Gastroesophageal sphincter (tissue), 4 donors: ENCODE measurements around the gene SYNM. TPM values are rescaled to one million over a fixed set of nuclear protein-coding genes. Genes with fewer than 3 reads are reported as not detected.
"Not testable (repeated sequence)": the region's sequence is repeated elsewhere in the genome, so short reads cannot be mapped to it uniquely, and the experiment has no call there.

Experiments used
- ATAC-seq: fragments of 150-250 bp; one replicate; pipeline ENCODE4 v1.9.1; 2016; ENCODE audit warnings: mild to moderate bottlenecking, moderate library complexity
- H3K27ac ChIP-seq, 4 donors: fragments of 200-600 bp; sonication (generic) in 3 of 4; 1 replicate in 3 of 4; 2 replicates in 1 of 4; pipeline ENCODE4 v1.5.1; 2016 to 2019
- H3K27me3 ChIP-seq: fragments of 200-600 bp; sonication (generic); one replicate; pipeline ENCODE4 v1.5.1; 2019
- H3K36me3 ChIP-seq, 2 donors: fragments of 200-600 bp; sonication (generic); one replicate each; pipeline ENCODE4 v1.5.1; 2019; ENCODE audit warnings: control low read depth in 1 of 2
- H3K4me1 ChIP-seq, 3 donors: fragments of 200-600 bp; sonication (generic); 1 replicate in 2 of 3; 2 replicates in 1 of 3; pipeline ENCODE4 v1.5.1; 2016 to 2019; ENCODE audit warnings: control low read depth in 2 of 3
- H3K4me3 ChIP-seq, 2 donors: fragments of 200-600 bp; sonication (generic); one replicate each; pipeline ENCODE4 v1.5.1; 2019; ENCODE audit warnings: mild to moderate bottlenecking in 1 of 2, moderate library complexity in 1 of 2
- H3K9me3 ChIP-seq, 3 donors: fragments of 200-600 bp; sonication (generic); one replicate each; pipeline ENCODE4 v1.5.1; 2017 to 2019; ENCODE audit warnings: control low read depth in 2 of 3
- EP300 ChIP-seq: sonication (generic); formaldehyde crosslinking; IDR thresholded peaks from one replicate; pipeline ENCODE4 v1.6.1; 2017; ENCODE audit warnings: antibody characterized with exemption, mild to moderate bottlenecking
- POLR2A ChIP-seq, 2 donors: fragments of 450-650 bp; IDR thresholded peaks; one replicate each; pipeline ENCODE4 v1.6.1; 2017; ENCODE audit warnings: antibody characterized with exemption in 2 of 2, mild to moderate bottlenecking in 2 of 2, moderate library complexity in 1 of 2
- POLR2AphosphoS5 ChIP-seq: sonication (generic); formaldehyde crosslinking; IDR thresholded peaks from one replicate; pipeline ENCODE4 v1.6.1; 2017; ENCODE audit warnings: antibody characterized with exemption
- WGBS, 2 donors: methylation state at CpG; one replicate each; pipeline ENCODE4 v1.1.5; 2018; ENCODE audit warnings: low coverage in 1 of 2; 5-methylcytosine and 5-hydroxymethylcytosine counted together
- total RNA-seq, 4 donors: library from RNA; depleted of rRNA; stranded (reverse); fragments of >200 nt; gene quantifications; one replicate each; pipeline ENCODE4 v1.1.0, GENCODE V29; 2016
- TF ChIP-seq, protein P1 (sequence below), 4 experiments: fragments of 200-600 bp in 2 of 4; fragments of 450-650 bp in 2 of 4; sonication (generic) in 1 of 4; IDR thresholded peaks; one replicate each; pipeline ENCODE4 v1.5.1; 2017 to 2019; ENCODE audit warnings: antibody characterized with exemption in 4 of 4, mild to moderate bottlenecking in 2 of 4, moderate library complexity in 2 of 4

SYNM gene
- total RNA-seq, 4 donors from 2014 or later: 1,155 to 2,820 (median 1,765) TPM

GRCh38 chr15:99070208-99070607, 34.7 kb upstream of the SYNM start:
- ATAC-seq: no peak
- TF ChIP-seq EP300 (no peak), POLR2AphosphoS5 (no peak), POLR2A (IDR thresholded peaks at IDR 0.05) (no peak)
- TF ChIP-seq, protein P1, sequence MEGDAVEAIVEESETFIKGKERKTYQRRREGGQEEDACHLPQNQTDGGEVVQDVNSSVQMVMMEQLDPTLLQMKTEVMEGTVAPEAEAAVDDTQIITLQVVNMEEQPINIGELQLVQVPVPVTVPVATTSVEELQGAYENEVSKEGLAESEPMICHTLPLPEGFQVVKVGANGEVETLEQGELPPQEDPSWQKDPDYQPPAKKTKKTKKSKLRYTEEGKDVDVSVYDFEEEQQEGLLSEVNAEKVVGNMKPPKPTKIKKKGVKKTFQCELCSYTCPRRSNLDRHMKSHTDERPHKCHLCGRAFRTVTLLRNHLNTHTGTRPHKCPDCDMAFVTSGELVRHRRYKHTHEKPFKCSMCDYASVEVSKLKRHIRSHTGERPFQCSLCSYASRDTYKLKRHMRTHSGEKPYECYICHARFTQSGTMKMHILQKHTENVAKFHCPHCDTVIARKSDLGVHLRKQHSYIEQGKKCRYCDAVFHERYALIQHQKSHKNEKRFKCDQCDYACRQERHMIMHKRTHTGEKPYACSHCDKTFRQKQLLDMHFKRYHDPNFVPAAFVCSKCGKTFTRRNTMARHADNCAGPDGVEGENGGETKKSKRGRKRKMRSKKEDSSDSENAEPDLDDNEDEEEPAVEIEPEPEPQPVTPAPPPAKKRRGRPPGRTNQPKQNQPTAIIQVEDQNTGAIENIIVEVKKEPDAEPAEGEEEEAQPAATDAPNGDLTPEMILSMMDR (IDR thresholded peaks at IDR 0.05): no peak

DNA sequence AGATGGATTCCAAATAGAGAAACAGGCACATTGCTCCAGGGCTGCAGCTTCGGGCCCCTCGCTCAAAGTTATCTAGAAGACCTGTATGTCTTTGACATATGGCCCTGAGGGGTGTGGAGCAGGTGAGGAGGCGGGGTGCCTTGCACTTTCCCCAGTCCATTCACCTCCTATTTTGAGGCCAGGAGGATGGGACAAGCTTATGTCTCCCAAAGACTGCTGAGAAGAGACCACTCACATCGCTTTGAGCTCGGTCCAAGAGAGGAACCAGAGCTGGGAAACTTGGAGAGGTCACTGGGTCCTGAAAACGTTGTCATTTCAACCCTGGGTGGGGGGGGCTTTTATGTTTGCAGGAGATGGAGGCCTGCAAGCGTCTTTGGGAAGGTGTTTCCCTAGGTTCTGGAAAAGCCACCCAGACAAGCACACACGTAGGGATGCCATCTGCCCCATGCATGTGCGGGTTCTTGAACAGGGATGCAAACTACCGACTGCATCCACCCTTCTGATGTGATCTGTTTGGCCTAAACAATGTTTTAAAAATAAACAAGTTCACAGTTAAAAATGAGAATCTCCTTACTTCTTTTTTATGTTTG, 33.7 kb upstream of the SYNM start:
- Histone ChIP-seq H3K27me3 (no peaks in the 10 kb centered on the region), H3K9me3 (no peaks in the 10 kb centered on the region), H3K36me3 (no peaks in the 10 kb centered on the region), H3K27ac (no peak overlapping the region), H3K4me3 (no peak overlapping the region), H3K4me1 (peaks cover 0 to 3% (median 0%) of the 10 kb centered on the region in 3 donors)
- WGBS, 2 donors: 82 to 86% methylated on average over 1 to 6 of the region's 10 CpGs
- TF ChIP-seq, protein P1 (IDR thresholded peaks at IDR 0.05): no peak
- ATAC-seq: no peak

More at GRCh38 chr15:99070208-99070607, 34.7 kb upstream of the SYNM start:
- H3K36me3 ChIP-seq: no peaks in the 10 kb centered on the region
- H3K4me3 ChIP-seq: no peak overlapping the region
- no peaks in the 10 kb centered on the region for H3K9me3 ChIP-seq
- no peak overlapping the region for H3K27ac ChIP-seq
- H3K4me1 ChIP-seq: no peaks in the 10 kb centered on the region
- no peaks in the 10 kb centered on the region for H3K27me3 ChIP-seq
- WGBS, 2 donors: 57 to 75% methylated on average over 2 to 4 of the region's 5 CpGs

DNA sequence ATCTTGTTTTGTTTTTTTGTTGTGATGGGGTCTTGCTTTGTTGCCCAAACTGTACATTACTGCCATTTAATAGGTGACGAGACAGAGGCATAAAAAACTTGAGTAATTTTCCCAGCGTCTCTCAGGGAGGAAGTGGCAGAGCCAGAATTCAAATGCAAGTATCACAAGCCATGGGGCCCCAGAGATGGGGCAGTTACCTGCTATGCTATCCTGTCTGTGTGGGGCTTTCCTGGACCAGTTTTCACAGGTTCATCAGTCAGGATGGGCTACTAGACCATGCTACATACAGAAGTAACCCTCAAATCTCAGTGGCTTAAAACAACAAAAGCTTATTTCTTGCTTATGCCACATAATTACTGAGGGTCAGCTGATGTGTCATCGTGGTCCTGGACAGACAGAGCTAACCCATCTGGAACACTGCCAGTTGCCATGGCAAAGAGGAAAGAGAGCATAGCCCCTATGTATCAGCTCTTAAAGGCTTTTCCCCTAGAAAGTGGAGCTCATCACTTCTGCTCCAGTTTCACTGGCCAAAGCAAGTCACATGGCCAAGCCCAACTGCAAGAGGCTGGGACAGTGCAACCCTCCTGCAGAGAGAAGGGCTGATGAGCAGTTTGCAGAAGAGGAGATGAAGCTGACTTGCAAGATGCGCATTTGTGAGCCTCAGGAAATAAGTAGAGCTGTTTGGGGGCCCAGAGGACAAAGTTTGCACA, 31.7 kb upstream of the SYNM start:
- Histone ChIP-seq H3K36me3 (no peaks in the 10 kb centered on the region), H3K27me3 (no peaks in the 10 kb centered on the region), H3K27ac (no peak overlapping the region), H3K4me3 (no peak overlapping the region), H3K4me1 (peaks cover 0 to 11% (median 0%) of the 10 kb centered on the region in 3 donors), H3K9me3 (no peaks in the 10 kb centered on the region)
- 60 to 87% methylated on average over 3 to 4 of the region's 4 CpGs for WGBS, 2 donors
- ATAC-seq: no peak
- TF ChIP-seq POLR2AphosphoS5 (no peak), POLR2A (IDR thresholded peaks at IDR 0.05) (no peak), EP300 (no peak)
- TF ChIP-seq, protein P1 (IDR thresholded peaks at IDR 0.05): no peak

GRCh38 chr15:99074446-99074845, 30.4 kb upstream of the SYNM start:
- TF ChIP-seq POLR2AphosphoS5: no peak
- ATAC-seq: no peak
- peaks cover 0 to 11% (median 0%) of the 10 kb centered on the region in 3 donors for H3K4me1 ChIP-seq
- 87 to 97% methylated on average over 3 to 5 of the region's 5 CpGs for WGBS, 2 donors
- H3K36me3 ChIP-seq: no peaks in the 10 kb centered on the region
- no peak overlapping the region for H3K27ac ChIP-seq
- H3K9me3 ChIP-seq: no peaks in the 10 kb centered on the region
- H3K27me3 ChIP-seq: no peaks in the 10 kb centered on the region
- no peak overlapping the region for H3K4me3 ChIP-seq

DNA sequence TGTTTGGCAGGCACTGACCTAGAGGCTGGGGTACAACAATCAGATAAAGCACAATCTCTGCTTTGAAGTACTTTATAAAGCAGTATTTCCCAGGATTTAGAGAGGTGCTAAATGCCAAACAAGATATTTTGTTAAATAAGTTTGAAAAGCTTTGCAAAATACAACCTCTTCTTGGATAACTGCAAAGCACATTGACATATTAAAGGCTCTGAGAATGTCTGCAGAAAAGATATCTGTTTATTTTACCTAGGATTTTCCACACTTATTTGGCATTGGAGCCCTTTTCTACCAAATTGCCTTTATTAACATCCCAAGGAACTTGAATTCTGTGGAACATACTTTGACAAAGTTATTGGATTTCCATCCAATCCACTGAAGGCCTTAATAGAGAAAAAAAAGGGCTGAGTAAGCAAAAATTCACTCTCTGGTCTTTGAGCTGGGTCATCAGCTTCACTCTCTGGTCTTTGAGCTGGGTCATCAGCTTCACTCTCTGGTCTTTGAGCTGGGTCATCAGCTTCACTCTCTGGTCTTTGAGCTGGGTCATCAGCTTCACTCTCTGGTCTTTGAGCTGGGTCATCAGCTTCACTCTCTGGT, 29.7 kb upstream of the SYNM start:
- not testable (repeated sequence) for H3K9me3 ChIP-seq, H3K27me3 ChIP-seq, H3K36me3 ChIP-seq, ATAC-seq, H3K4me3 ChIP-seq, H3K27ac ChIP-seq
- peaks cover 0 to 11% (median 0%) of the 10 kb centered on the region in 3 donors for H3K4me1 ChIP-seq

GRCh38 chr15:99076109-99076508, 28.8 kb upstream of the SYNM start:
- H3K4me3 ChIP-seq: peak overlapping the region in 1 of 2 donors; percentile 36
- WGBS, 2 donors: 56 to 63% methylated on average over 2 of the region's 2 CpGs

More at GRCh38 chr15:99076109-99076508, 28.8 kb upstream of the SYNM start:
- Histone ChIP-seq H3K27me3 (no peaks in the 10 kb centered on the region), H3K27ac (peak overlapping the region in 3 of 4 donors; percentile 59 to 77 (median 67)), H3K36me3 (no peaks in the 10 kb centered on the region), H3K4me1 (peaks cover 0 to 11% (median 0%) of the 10 kb centered on the region in 3 donors), H3K9me3 (no peaks in the 10 kb centered on the region)
- no peak for ATAC-seq
- TF ChIP-seq POLR2A (IDR thresholded peaks at IDR 0.05) (no peak), EP300 (no peak), POLR2AphosphoS5 (no peak)
